GM19025 (cell line): ENCODE data around the gene ZBTB38.

Source experiments
- ATAC-seq: cut with Tn5 transposase; IDR thresholded peaks from one replicate; pipeline ENCODE4 v1.9.1; 2021; ENCODE audit warnings: mild to moderate bottlenecking, low read depth, moderate library complexity; ENCODE audit not compliant: unreplicated experiment

The ZBTB38 gene

GRCh38 chr3:141362736-141363135, 5.6 kb upstream of the ZBTB38 start:
- ATAC-seq, result no peak

GRCh38 chr3:141365201-141365600, 3.1 kb upstream of the ZBTB38 start:
- no peak for ATAC-seq

- no peak for ATAC-seq
Observed at GRCh38 chr3:141366285-141367037, 1.8 kb upstream of the ZBTB38 start.

- no peak for ATAC-seq
Observed at GRCh38 chr3:141367038-141367730, 1.1 kb upstream of the ZBTB38 start.

GRCh38 chr3:141368925-141369794, 856 bp downstream of the ZBTB38 start:
- ATAC-seq, result no peak

- ATAC-seq, result peak; percentile 63
Observed at GRCh38 chr3:141370065-141370533, 1.8 kb downstream of the ZBTB38 start.

- ATAC-seq, result peak; percentile 29
Observed at GRCh38 chr3:141371882-141372281, 3.6 kb downstream of the ZBTB38 start.

- ATAC-seq, result no peak
Observed at GRCh38 chr3:141372656-141373055, 4.4 kb downstream of the ZBTB38 start.

- ATAC-seq, result no peak
Observed at GRCh38 chr3:141373232-141373631, 4.9 kb downstream of the ZBTB38 start.

GRCh38 chr3:141373768-141374526, 5.6 kb downstream of the ZBTB38 start:
- ATAC-seq, result no peak

GRCh38 chr3:141375381-141376301, 7.3 kb downstream of the ZBTB38 start:
- no peak for ATAC-seq

GRCh38 chr3:141377377-141377776, 9.1 kb downstream of the ZBTB38 start:
- no peak for ATAC-seq

GRCh38 chr3:141378556-141378955, 10.3 kb downstream of the ZBTB38 start:
- no peak for ATAC-seq

GRCh38 chr3:141379250-141379966, 11.1 kb downstream of the ZBTB38 start:
- ATAC-seq, result peak; percentile 48

GRCh38 chr3:141380279-141380678, 12.0 kb downstream of the ZBTB38 start:
- ATAC-seq, result no peak

GRCh38 chr3:141380987-141381386, 12.7 kb downstream of the ZBTB38 start:
- peak; percentile 42 for ATAC-seq

GRCh38 chr3:141382571-141382970, 14.3 kb downstream of the ZBTB38 start:
- no peak for ATAC-seq

GRCh38 chr3:141383555-141384129, 15.3 kb downstream of the ZBTB38 start:
- ATAC-seq, result no peak
